ENCODE measurements around the gene S100A3.
"Not testable (repeated sequence)": the region's sequence is repeated elsewhere in the genome, so short reads cannot be mapped to it uniquely, and the experiment has no call there.

S100A3 gene, protein sequence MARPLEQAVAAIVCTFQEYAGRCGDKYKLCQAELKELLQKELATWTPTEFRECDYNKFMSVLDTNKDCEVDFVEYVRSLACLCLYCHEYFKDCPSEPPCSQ

DNA sequence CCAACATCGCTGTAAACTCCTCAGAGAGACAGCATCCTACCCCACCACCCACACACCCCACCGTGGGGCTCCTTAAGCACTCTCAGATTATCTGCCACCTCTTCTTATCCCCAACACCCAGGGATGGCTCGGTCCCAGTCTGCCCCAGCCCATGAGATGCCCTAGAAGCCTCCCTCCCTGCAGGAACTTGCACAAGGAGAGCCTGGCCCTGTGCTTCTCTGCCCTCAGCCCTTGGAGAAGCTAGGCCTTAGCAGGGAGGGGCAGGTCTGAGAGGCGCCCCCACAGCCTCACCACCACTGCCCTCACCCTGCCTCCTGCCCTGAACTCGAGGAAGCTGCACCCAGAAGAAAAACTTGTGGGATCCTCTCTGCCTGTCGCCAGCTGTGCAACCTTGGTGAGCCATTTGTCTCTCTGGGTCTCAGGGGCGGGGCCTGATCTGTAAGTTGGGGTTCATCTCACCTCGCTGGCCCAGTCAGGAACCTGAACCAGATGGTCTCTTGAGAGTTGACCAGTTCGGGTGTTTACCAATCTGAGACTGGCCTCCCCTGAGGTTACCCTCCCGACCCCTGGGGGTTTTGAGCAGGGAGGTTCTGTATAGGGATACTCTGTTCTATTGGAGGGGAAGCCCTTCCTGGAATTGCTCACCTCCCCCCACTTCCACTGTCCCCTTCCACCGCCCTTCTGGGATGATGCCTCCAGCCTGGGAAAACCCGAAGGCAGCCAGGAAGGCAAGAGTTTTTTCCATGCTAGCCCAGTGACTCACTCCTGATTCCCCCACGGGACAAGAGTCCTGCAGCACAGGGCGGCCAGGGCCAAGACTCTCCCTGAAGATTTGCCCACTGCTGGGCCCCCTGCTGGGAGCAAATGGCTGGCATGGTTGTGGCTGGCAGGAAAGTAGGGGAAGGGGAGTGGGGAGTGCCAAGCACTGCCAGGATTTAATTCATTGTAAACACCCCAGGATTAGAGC is at the start of gene S100A3:
Gene S100A3, minus strand, starts transcription at position 537 of the 967 bp plus-strand sequence. CDS start 773 bp downstream, outside the sequence.
- no peak for DNase-seq

DNA sequence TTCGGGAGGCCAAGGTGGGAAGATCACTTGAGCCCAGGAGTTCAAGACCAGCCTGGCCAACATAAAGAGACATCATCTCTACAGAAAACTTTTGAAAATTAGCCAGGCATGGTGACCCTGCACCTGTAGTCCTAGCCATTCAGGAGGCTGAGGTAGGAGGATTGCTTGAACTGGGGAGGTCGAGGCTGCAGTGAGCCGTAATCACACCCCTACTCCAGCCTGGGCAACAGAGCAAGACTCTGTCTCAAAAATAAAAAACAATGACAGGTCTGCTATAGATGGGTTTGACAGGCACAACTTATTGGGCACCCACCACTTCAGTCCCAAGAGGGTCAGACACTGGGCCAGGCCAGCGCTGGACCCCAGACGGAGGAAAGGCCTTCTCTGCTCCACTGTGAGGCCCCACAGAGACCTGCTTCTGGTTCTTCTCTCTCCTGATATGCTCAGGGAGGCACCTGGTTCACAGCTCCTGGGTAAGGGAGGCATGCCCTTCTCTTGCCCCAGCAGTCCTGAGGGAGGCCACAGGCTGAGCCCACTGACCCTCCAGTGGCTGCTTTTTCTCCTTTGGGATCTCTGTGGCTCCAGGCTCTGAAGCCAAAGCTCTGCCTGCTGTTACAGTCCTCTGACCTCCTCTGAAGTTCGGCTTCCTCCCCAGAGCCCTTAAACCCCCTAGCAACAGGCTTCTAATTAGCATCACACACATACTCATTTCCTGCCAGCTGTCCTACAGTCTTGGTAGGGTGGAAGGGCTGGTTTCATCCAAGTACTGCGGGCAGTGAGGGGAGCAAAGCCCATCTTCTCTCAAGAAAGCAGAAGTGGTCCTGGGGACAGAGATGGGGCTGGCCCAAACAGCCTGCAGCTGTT is 49.5 kb upstream of the S100A3 start:
- DNase-seq, result no peak

DNA sequence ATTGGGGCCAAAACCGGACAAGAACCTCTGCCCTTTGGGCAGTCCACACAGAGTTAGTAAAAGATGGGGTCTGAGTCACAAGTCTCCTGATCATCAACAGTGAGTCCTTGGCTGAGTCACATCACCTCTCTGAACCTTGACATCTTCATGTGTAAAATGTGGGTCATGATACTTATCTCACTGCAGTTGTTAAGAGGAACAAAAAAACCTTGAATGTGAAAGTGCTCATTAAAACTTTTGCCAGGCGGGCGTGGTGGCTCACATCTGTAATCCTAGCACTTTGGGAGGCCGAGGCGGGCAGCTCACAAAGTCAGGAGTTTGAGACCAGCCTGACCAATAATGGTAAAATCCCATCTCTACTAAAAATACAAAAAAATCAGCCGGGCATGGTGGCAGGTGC is 48.1 kb upstream of the S100A3 start:
- DNase-seq, result no peak

DNA sequence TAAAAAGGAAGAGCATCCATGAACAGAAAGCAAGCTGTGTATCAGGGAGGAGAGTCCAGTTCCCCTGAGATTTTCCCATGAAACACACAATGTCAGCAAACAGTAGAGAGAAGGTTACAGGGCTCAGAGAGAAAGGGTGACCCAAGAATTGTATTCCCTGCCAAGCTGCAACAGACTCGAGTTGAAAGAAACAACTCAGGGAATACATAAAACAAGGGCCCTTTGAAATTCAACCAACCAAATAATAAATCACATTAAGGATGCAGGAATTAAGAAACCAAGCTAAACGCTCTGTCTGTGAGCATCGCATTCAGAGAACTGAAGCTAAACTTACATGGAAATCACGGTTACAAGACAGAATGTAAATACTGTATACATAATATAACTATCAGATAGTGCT is 43.7 kb upstream of the S100A3 start:
- DNase-seq, result no peak

DNA sequence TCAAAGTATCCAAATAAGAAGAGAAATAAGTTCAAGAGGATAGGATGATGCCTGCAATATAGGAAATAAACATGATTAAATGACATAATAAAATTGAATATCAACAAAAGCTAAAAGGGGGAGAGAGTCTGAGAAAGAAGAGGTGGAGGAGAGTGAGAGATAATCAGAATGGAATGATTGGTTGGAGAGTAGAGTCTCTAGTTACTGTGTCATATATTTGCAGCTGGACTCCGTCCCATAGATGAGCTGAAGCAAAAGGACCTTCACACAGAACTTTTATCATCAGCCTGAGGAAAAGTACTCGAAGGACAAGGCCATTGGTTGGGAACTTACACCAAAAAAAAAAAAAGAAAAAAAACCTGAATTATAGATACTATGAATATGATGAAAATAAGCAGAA is 39.4 kb upstream of the S100A3 start:
- no peak for DNase-seq

DNA sequence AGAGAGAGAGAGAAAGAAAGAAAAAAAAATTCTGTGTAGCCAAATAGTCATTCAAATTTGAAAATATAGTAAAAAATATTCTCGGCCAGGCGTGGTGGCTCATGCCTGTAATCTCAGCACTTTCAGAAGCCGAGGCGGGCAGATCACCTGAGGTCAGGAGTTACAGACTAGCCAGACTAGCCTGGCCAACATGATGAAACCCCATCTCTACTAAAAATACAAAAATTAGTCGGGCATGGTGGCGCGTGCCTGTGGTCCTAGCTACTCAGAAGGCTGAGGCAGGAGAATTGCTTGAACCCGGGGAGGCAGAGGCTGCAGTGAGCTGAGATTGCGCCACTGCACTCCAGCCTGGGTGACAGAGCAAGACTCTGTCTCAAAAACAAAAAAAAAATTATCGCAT is 39.0 kb upstream of the S100A3 start:
- DNase-seq, result not testable (repeated sequence)

DNA sequence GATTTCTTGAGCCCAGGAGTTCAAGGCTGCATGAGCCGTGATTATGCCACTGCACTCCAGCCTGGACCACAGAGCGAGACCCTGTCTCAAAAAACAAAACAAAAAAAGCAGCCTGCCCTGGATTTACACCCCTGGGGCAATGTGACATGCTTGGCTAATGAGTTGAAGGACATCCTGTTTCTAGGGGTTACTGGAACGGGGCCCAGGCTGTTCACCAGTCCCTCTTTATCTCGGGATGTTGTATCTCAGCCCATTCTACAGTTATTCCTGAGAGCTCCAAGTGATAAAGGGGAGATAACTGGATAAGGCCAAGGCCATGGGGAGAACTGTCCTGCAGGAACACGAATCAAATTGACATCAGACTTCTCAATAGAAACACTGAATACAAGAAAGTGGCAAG is 38.3 kb upstream of the S100A3 start:
- DNase-seq, result no peak

DNA sequence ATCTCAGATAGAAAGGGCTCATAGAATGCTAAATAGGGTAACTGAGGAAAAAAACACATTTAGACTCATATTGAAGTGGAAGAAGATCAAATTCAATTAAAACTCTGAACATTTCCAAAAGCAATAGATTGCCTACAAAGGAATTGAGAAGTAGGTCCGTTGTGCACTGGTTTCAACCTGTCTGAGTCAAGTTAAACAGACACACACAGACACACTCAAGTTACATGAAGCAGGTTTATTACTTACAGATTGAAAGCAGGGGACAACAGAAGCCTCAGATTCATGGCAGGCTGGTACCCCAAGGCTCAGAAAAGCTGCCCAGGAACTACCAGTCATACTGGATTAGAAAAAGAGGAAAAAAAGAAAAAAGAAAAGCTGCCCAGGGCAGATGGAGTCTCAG is 37.3 kb upstream of the S100A3 start:
- DNase-seq, result no peak

DNA sequence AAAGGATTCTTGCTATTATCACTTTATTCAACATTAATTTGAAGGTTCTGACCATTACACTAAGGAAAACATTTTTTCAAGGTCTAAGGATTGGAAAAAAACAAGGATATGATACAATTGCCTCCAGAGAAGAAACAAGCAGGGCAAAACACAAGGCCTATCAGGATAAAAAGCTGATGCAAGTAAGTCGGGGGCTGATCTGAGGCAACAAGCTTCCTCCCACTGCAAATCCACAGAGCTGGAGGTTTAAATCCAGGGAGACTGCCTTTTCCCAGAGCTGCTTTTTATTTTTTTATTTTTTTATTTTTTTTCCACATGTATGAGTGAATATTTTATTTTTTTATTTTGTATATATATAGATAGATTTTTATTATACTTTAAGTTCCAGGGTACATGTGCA is 35.9 kb upstream of the S100A3 start:
- DNase-seq, result no peak

DNA sequence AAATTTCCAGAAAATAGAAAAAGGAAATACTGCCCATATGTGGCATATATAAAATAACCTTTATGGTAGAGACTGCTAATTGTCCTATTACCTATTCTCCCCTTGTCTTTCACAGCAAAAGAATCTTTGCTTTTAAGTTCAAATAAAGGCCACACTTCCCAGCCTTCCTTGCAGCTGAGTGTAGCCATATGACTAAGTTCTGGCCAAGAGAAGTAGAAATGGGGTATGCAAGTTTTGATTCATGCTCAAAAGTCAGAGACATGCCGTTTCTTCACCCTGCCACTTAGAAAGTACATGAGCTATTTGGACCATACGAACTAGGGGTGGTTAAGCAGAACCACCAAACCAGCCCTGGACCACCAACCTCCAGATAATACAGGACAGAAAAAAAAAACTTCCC is 34.9 kb upstream of the S100A3 start:
- DNase-seq, result no peak

DNA sequence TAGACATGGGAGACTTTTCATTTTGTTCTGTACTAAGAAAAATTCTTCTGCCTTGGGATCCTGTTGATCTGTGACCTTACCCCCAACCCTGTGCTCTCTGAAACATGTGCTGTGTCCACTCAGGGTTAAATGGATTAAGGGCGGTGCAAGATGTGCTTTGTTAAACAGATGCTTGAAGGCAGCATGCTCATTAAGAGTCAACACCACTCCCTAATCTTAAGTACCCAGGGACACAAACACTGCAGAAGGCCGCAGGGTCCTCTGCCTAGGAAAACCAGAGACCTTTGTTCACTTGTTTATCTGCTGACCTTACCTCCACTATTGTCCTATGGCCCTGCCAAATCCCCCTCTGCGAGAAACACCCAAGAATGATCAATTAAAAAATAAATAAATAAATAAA is 34.5 kb upstream of the S100A3 start:
- DNase-seq, result not testable (repeated sequence)

DNA sequence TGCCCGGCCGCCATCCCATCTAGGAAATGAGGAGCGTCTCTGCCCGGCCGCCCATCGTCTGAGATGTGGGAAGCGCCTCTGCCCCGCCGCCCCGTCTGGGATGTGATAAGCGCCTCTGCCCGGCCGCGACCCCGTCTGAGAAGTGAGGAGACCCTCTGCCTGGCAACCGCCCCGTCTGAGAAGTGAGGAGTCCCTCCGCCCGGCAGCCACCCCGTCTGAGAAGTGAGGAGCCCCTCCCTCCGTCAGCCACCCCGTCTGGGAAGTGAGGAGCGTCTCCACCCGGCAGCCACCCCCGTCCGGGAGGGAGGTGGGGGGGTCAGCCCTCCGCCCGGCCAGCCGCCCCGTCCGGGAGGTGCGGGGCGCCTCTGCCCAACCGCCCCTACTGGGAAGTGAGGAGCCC is 33.8 kb upstream of the S100A3 start:
- DNase-seq, result not testable (repeated sequence)

DNA sequence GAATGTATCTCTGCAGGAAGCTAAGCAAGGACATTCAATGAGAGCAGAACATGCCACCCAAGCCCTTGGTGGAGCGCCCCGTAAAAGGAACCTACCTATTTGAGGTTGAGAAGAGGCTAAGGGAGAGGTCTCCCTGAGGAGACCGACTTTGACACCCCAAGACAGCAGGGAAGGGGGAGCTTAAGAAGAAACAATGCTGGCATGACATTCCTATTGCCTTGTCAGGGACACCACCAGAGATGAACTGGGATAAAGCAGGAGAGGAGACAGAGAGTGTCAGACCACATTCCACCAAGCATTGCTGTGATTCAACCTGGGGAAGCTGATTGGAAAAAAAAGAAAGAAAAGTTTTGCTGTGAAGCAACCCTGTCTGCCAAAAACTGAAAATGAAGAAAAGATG is 29.9 kb upstream of the S100A3 start:
- no peak for DNase-seq

DNA sequence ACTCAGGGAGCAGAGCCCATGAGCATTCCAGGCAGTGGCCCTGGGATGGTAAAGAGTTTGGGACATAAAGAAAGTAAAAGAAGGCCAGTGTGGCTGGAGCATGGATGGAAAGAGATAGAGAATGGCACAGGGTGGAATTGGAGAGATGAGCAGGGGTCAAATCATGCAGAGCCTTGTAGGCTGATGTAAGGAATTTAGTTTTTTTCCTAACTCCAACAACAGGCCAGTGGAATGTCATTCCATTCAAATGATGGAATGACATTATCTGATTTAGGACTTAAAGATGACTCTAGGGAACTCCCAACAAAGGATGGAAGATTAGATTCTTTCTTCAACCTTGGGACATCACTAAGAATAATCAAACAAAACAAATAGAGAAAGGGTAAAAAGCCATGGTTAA is 29.4 kb upstream of the S100A3 start:
- no peak for DNase-seq

DNA sequence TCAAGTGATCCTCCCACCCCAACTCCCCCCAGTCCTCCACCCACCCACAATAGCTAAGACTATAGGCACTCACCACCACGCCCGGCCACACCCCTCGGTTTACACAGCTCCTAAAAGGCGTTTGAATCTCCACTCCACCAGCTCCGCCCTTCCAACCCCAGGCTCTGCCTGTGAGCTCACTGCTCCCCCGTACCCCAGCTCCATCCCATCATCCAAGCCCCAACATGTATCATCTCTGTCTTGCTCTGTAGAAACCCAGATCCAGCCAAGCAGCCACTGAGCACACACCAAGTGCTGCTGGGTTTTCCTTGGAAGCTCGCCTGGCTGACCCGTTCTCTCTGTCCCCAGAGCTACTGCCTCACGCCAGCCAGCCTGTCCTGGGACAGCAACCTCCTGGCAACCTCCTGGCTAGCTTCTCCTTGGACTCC is 28.6 kb upstream of the S100A3 start:
- DNase-seq, result no peak

DNA sequence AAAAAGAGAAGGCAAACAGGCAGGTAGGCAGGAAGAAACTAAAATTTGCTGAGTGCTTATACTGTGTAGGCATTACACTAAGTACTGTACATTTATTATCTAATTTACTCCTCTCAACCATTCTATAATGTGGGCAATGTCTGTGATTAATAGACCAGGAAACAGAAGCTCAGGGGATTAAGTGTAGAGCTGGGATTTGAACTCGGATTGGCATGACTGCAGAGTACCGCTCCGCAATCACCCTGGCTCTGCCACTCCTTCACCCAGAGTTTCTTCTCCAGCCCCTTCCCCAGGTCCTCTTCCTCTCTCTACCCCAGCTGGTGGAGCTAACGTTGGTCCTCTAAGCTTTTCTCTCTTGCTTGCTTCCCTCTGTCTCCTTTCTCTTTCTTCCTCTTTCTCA is 28.1 kb upstream of the S100A3 start:
- no peak for DNase-seq

DNA sequence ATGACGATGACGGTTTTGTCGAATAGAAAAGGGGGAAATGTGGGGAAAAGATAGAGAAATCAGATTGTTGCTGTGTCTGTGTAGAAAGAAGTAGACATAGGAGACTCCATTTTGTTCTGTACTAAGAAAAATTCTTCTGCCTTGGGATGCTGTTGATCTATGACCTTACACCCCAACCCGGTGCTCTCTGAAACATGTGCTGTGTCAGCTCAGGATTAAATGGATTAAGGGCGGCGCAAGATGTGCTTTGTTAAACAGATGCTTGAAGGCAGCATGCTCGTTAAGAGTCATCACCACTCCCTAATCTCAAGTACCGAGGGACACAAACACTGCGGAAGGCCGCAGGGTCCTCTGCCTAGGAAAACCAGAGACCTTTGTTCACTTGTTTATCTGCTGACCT is 26.4 kb upstream of the S100A3 start:
- not testable (repeated sequence) for DNase-seq

DNA sequence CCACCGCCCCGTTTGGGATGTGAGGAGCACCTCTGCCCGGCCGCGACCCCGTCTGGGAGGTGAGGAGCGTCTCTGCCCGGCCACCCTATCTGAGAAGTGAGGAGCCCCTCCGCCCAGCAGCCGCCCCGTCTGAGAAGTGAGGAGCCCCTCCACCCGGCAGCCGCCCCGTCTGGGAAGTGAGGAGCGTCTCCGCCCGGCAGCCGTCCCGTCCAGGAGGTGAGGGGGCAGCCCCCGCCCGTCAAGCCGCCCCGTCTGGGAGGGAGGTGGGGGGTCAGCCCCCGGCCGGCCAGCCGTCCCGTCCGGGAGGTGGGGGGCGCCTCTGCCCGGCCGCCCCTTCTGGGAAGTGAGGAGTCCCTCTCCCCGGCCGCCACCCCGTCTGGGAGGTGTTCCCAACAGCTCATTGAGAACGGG is 26.0 kb upstream of the S100A3 start:
- DNase-seq, result not testable (repeated sequence)

DNA sequence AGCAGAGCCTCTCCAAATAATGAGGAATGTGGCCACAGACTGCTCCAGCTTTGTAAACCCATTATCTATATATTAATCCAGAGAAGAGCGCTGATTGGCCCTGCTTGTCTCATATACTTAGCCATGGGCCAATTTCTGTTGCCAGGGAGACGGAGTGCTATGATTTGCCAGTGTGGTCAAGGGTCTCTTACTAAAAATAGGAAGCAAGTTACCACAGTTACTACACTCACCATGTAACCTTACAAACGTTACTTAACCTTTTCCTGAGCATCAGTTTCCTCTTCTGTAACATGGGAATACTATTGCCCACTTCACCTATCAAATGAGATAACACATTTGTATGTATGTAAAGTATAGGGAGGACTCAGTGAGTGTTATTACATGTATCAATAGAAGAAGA is 24.3 kb upstream of the S100A3 start:
- DNase-seq, result no peak

DNA sequence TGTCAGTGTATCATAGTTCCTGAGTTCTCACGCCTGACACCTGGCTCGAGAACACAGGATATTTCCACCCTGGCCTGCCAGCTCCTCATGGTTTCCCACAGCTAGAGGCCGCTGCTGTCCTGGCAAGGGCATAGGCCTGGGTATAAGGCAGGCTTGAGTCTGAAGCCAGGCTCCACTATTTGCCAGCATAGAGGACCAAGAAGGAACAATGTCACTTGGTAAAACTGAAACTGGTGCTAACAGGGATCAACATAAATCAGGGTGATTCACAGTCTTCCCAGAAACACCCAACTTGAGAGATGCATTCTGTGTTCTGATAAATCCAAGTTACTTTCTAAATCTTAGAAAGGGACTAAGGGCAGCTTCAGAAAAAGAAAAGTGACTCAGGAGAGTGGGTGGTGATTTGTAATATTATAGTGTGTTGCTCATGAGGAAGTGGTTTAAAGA is 23.5 kb upstream of the S100A3 start:
- peak; percentile 52 for DNase-seq

DNA sequence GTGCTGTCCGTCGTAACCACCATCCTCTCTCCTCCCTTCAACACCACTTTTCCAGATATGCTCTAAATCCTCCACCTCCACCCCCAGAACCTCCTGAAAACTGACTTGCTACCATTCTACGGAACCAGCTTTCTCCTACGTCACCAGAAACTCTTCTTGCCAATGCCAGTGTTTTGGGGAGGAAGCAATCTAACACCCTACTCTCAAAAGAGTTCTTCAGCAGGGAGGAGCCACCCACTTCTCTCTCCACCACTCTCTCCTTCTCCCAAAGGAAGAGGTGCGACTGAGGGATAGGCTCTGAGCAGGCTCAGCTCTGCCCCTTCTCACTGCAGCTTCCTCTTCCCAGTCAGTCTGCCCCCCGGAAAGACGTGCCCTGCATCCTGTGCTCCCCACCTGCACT is 22.6 kb upstream of the S100A3 start:
- no peak for DNase-seq

DNA sequence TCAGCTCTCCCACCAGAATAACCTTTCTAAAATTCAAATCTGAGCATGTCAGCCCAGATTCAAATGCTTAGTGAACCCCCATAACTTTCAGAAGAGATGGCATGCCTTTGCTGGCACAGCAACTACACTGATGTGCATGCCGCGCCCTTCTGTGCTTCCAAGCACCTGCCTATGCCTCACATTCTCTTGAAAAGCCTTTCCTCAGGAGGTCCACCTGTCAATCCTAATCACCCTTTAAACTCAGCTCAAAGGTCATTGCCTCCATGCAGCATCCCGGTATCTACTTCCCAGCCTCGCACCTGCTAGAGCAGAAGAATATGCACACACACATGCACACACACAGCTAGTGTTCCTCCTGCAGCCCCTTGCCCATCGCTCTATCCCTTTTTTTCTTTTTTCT is 21.8 kb upstream of the S100A3 start:
- no peak for DNase-seq

DNA sequence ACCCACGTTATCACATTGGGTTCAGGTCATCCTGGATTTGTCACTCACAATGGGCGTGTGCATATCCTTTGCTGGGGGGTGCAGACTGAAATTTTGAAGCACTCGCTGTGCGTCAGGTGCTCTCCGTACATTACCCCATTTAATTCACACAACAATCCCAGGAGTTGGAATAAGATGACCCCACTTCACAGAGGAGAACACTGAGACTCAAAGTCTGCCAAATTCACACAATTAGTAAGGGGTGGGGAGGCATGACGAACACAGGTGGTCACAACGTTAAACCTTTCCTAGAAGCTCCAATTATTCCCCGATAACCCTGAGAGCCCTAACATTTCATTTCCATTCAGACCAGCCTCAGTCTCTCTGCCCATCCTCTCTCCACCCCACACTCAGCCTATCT is 20.4 kb upstream of the S100A3 start:
- no peak for DNase-seq
